Subcutaneous abdominal adipose tissue (tissue), 5 donors: ENCODE measurements around the gene WNT8B.

ENCODE experiments used
- H3K27ac ChIP-seq: one replicate; pipeline ENCODE4 v1.7.0; 2013; ENCODE audit warnings: low read depth, mild to moderate bottlenecking, inconsistent platforms, low read length, moderate library complexity
- H3K27me3 ChIP-seq, 5 donors: one replicate each; pipeline ENCODE4 v1.7.0; 2013; ENCODE audit warnings: low read length in 5 of 5, inconsistent platforms in 1 of 5; ENCODE audit not compliant: control insufficient read depth in 5 of 5, insufficient read depth in 4 of 5
- H3K36me3 ChIP-seq, 5 donors: one replicate each; pipeline ENCODE4 v1.7.0; 2013; ENCODE audit warnings: low read length in 5 of 5; ENCODE audit not compliant: control insufficient read depth in 5 of 5, insufficient read depth in 5 of 5
- H3K4me1 ChIP-seq, 5 donors: one replicate each; pipeline ENCODE4 v1.7.0; 2013; ENCODE audit warnings: low read length in 5 of 5, mild to moderate bottlenecking in 3 of 5, moderate library complexity in 1 of 5; ENCODE audit not compliant: control insufficient read depth in 5 of 5, insufficient read depth in 5 of 5
- H3K4me3 ChIP-seq, 5 donors: one replicate each; pipeline ENCODE4 v1.7.0; 2013; ENCODE audit warnings: low read length in 5 of 5, low read depth in 1 of 5
- H3K9ac ChIP-seq, 5 donors: one replicate each; pipeline ENCODE4 v1.7.0; 2013; ENCODE audit warnings: low read length in 5 of 5, mild to moderate bottlenecking in 4 of 5, moderate library complexity in 3 of 5
- H3K9me3 ChIP-seq, 5 donors: one replicate each; pipeline ENCODE4 v1.7.0; 2013; ENCODE audit warnings: low read length in 5 of 5; ENCODE audit not compliant: control insufficient read depth in 5 of 5
- donor health status: healthy.
- donor health status: healthy.
- donor health status: healthy.
- donor health status: healthy.
- donor health status: healthy.

The WNT8B gene

GRCh38 chr10:100524638-100525037, 61.8 kb downstream of the WNT8B start:
- no peak overlapping the region for H3K9ac ChIP-seq

GRCh38 chr10:100528123-100528886, 65.5 kb downstream of the WNT8B start:
- peaks cover 11 to 40% (median 36%) of the 10 kb centered on the region in 5 donors for H3K36me3 ChIP-seq
- H3K27ac ChIP-seq = peak overlapping the region; percentile 77
- H3K4me1 ChIP-seq = peaks cover 0 to 22% (median 20%) of the 10 kb centered on the region in 5 donors
- H3K4me3 ChIP-seq = peak overlapping the region; percentile 80 to 99 (median 91)
- H3K9ac ChIP-seq = peak overlapping the region; percentile 82 to 96 (median 91)
- no peaks in the 10 kb centered on the region for H3K27me3 ChIP-seq
- H3K9me3 ChIP-seq = no peaks in the 10 kb centered on the region

More at GRCh38 chr10:100524638-100525037, 61.8 kb downstream of the WNT8B start:
- Histone ChIP-seq H3K4me1 (peaks cover 0 to 21% (median 20%) of the 10 kb centered on the region in 5 donors), H3K4me3 (no peak overlapping the region), H3K27ac (no peak overlapping the region), H3K9me3 (no peaks in the 10 kb centered on the region), H3K27me3 (no peaks in the 10 kb centered on the region), H3K36me3 (peaks cover 11 to 48% (median 41%) of the 10 kb centered on the region in 5 donors)

DNA sequence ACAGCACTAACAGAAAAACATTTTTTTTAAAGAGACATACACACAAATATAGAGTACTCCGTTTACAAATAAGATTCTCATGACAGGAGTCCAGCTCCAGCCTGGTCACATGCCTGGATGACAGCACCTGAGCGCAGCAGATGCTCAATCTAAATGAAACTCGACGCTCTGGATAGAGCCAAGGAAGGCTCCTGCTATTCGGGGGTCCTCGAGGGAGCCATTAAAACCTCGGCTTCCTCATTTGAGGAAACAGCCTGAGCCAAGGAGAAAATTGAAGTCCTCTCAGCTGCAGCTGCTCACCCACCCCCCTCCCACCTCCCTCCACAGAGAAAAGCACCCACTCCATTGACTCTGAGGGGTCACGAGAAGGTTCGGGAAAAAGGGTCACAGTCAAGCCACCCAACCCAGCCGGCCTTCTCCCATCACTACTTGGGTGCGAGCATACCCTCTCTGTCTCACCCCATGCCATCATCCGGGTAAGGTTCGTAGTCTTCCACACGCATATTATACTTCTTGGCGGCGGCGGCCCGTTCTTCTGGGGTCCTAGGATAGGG, 66.2 kb downstream of the WNT8B start:
- peaks cover 0 to 22% (median 20%) of the 10 kb centered on the region in 5 donors for H3K4me1 ChIP-seq
- H3K27ac ChIP-seq = peak overlapping the region; percentile 77
- peak overlapping the region; percentile 82 to 96 (median 91) for H3K9ac ChIP-seq
- H3K4me3 ChIP-seq = peak overlapping the region; percentile 80 to 99 (median 91)
- H3K27me3 ChIP-seq = no peaks in the 10 kb centered on the region
- peaks cover 9 to 33% (median 29%) of the 10 kb centered on the region in 5 donors for H3K36me3 ChIP-seq
- no peaks in the 10 kb centered on the region for H3K9me3 ChIP-seq

- Histone ChIP-seq H3K4me3 (peak within 1 kb of the TSS; percentile 80 to 99 (median 91)), H3K9ac (peak within 1 kb of the TSS; percentile 82 to 96 (median 91)), H3K9me3 (no peaks in the 10 kb centered on the region), H3K36me3 (peaks cover 8 to 26% (median 22%) of the 10 kb centered on the region in 5 donors), H3K27ac (peak within 1 kb of the TSS; percentile 77), H3K4me1 (peaks cover 0 to 22% (median 20%) of the 10 kb centered on the region in 5 donors), H3K27me3 (no peaks in the 10 kb centered on the region)
Measured at GRCh38 chr10:100529475-100530298, 66.9 kb downstream of the WNT8B start, which contains the start of gene NDUFB8. TSS of gene NDUFB8 (minus strand) at chr10:100529871. CDS start at chr10:100529851, 20 bp downstream.

- H3K9me3 ChIP-seq = no peaks in the 10 kb centered on the region
- H3K9ac ChIP-seq = no peak overlapping the region
Measured at GRCh38 chr10:100531761-100532160, 69.0 kb downstream of the WNT8B start.

More at GRCh38 chr10:100531761-100532160, 69.0 kb downstream of the WNT8B start:
- peaks cover 0 to 5% (median 3%) of the 10 kb centered on the region in 5 donors for H3K36me3 ChIP-seq
- H3K27me3 ChIP-seq = no peaks in the 10 kb centered on the region
- H3K27ac ChIP-seq = no peak overlapping the region
- peaks cover 0 to 38% (median 37%) of the 10 kb centered on the region in 5 donors for H3K4me1 ChIP-seq
- no peak overlapping the region for H3K4me3 ChIP-seq
